Inflammatory macrophage treated with lipopolysaccharide for 1 hour (primary cell): ENCODE data around the gene NPAS3.

Source experiments
- DNase-seq, 2 donors: peaks; one replicate each; pipeline ENCODE4 v3.0.0-alpha.2; 2020 to 2022

The NPAS3 gene

DNA sequence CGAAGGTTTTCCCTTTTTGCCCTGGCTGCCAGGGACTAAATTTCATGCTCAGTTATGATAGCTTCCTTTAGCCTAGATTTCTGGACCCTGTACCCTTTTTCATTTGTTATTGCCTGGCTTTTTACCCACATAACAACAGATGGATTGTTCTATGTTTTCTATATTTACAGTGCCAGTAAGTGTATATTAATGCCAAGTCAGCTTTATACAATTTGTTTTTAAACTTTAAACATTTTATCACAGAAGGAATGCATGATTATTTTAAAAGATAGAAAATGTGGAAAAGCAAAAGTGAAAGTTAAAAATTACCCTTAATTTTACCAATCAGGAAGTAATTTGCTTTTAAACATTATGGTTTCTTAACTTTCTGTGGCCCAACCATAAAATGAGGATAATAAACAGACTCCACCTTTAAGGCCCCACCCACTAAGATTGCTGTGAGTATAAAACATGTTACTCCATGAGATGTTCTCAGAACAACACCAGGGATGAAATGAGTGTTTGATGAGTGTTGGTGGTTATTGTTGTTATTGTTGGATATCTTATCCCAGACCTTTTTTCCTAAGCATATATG, 515.4 kb downstream of the NPAS3 start:
- DNase-seq: peak in 1 of 2 donors; percentile 16

DNA sequence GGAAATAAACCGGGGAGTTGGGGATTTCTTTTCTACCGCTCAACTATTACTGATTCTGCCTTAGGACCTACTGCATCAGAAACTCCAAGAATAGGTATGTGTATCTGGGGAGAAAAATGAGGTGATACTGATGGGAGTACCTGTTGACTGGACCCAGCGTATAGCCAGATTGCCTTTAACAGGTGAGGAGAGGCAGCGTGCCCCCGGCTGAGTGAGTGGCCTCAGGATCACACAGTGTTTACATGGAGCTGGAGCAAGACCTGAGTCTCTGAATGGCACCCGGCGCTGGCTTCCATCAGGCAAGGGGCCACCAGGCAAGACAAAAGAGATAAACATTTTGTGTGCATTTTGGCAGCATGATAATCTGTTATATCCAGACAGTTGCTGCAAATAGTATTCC, 516.0 kb downstream of the NPAS3 start:
- DNase-seq: no peak

DNA sequence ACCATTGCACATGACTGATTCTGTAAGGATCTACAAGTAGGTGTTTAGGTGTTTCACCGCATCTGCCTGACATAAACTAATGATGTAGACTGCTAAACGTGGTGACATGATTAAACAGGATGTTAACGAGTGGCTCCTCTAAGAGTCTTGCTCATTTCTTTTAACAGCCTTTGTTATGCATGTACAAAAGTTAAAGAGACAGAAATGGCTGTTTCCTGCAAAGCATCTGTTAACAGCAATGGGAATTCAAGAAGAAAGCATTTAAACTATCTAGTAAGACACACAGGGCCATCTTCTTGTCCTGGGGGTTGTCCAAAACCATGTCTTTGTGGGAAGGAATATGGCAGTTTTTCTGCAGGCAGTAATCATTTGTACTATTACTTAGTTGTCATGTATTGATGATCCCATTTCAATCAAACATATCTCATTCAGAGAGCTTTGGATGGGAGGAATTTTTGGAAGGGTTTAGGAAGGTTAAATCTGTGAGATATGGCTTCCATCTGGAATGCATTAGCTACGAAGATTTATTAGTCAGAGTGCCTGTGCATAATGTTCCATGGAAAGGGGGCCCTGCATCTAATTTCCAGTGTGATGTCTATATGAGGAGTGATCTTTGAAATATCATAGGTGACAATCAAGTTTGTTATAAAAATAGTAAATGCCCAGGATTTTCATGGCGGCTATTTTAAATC, 517.1 kb downstream of the NPAS3 start:
- DNase-seq: no peak

DNA sequence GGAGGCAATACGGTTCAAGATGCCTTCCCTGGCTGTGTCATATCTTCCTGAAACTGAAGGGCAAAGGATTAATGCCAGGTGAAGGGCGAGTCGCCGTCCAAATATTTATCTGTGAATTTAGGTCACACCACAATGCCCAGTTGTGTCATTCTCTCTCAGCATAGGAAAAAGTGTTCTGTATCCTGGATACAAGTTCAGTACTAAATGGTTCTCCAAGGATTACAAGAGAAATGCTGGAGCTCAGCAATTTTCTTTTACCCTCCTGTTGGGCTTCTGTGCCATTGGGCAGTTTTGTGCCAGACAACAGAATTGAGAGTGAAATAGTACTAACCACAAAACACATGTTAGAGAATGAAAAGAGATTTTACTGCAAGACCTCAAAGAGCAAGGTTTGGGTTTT, 518.3 kb downstream of the NPAS3 start:
- DNase-seq: no peak

DNA sequence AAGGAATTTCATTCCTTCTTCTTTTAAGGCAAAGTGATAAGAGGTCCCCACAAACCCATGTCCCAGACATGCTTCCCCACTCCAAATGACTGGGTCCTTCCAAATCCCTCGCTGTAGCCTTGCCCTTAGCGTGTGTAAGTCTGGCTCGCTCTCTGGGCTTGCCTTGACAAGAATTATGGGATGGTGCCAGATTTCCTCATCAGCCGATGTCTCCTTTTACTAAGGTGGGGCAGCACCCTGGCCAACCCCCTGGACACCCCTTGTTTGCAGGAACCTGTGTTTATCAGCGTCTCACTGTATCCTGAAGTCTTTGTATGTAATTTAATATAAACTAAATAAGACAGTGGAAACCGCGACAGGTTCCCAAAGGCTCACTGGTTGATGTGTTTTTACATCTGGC, 518.9 kb downstream of the NPAS3 start:
- no peak for DNase-seq

DNA sequence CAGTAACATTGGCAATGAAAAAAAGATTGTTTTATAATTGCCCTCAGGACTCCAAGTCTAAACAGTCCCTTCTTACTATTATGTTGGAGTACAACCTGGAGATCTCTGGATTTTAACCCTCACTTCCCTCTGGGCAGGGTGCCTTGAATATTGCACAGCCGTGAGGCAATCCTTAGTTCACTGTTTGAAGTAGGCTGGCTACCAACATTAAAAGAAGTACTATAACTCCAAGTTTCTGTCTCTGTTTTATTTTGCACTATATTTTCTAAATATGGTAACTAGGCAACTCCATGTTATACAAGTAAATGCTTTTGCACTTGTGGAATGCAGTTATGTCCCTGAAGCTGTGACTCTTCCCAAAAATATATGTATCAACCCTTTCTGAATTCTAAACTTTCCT, 521.5 kb downstream of the NPAS3 start:
- DNase-seq: no peak

DNA sequence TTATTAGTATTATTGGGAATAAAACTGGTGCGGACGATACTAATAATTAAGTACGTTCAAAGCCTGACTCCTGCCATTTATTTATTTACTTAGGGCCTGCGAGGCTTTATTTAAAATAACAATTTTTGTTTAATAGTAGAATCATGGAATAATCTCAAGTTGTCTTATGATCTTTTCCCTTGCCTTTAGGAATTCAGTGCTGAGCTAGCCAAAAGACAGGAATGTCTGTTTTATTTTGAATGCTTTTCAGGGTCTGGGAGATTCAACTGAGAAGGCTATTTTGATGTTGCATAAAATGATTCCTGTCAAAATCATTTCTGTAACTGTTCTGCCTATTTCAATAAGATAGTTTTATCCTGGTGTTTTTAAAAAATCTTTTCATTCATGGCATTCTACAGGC, 522.4 kb downstream of the NPAS3 start:
- DNase-seq: no peak

DNA sequence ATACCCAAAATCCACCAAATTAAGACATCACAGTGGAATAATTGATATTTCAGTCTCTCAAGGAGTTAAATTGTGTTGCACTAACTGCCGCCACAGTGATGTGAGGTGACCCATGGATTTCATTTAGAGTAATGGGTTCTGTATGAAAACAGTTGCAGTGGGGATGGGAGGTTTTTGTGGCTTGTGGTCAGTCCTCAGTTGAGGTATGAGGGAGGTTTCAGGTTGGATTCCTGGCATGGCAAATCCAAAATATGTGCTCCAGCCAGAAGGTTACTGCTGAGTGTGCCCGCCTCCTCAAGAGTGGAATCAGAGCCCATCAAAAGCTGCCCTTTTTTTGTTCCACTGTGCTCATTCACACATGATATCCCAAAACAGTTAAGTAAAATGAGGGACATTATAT, 525.1 kb downstream of the NPAS3 start:
- DNase-seq: no peak

DNA sequence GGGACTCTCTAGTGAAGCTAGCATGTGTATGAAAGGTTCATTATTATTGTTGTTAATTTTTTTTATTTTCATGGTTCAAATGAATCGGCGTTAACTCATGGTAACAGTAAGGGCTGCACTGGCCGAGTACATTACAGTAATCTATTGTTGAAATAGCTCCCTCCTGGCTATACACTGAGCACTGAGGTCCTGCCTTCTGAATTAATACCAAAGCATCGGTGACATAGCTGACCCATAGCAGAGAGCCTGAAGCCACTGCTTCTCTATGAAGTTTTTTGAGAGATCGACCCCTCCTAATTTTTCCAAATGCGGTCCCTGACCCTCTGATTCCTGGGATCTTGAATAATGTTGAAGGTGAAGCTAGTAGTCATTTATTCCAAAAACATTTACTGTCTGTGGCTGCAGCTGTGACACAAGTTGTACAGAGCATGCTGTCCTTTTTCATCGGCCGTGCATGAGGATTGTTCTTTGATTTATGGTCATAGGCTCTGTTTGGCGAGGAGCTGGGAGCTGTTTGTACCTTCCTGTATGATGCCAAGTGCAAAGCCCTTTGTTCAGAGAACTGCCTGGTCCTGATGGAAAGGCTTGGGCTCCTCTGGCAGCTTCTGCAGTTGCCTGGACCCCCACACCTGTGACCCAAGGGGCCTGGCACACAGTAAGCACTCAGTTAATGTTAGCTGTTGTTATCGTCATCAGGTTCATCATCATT, 525.7 kb downstream of the NPAS3 start:
- DNase-seq: no peak

DNA sequence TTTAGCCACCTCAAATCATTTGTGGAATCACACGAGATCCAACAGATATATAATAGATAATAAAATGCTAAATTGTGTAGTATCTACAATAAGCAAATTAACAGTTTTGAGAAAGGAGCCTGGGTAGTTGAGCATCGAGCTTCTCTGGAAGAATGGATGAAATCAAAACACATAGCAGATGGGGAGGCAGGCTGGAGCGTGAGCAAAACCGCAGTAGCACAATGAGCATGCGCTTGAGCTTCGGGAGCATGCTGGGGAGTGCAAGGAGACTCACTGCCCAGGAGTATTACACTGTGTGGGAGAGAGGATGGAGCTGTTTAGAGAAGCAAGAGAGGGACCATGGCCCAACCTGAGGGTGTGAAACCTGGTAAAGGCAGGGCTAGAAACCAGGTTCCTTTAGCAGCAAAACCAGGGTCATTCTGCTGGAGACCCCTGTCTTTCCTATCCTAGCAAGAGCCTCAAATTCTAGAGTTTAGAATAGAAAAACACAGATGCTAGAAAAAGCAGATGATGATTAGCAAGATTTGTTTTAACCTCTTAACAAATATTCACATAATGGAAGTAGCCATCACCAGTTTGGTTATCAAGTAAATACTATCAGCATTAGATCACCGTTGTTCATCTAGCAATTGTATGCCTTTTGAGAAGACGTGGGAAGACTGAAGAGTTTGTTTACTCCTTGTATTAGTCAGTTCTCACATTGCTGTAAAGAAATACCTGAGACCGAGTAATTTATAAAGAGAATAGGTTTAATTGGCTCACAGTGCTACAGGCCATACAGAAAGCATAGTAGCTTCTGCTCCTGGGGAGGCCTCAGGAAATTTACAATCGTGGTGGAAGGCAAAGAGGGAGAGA, 527.4 kb downstream of the NPAS3 start:
- no peak for DNase-seq

DNA sequence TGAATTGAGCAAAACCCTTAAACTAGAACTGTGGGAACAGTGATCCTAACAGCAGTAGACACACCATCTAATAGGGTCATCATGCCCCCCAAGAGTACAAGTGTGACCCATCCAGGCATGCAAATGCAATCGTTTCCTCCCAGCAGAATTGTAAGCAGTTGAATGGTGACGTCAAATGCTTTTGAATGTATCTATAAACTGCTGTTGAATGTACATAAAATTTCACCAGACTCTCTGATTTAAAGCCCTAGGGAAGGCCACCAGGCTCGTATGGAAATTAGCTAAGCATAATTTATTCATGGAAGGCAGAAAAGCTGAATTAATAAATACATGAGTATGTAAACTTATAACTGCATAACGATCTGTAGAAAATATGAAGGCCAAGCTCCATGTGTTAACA, 529.3 kb downstream of the NPAS3 start:
- no peak for DNase-seq

DNA sequence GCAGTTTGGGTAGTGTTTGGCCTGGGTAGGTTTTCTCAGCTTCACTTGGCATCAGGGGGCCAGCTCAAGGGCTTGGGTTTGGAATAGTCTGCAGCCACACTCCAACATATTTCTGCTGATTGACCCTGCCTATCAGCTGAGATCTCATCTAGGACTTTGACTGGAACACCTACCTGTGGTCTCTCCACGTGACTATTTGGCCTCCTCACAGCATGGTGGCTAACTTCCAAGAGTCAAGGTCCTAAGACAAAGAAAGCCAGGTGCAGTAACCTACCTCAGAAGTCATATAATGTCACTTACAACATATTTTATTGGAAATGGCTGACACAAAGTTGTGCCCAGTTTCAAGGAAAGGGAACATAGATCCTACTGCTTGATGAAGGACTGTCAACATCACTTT, 531.2 kb downstream of the NPAS3 start:
- DNase-seq: no peak

DNA sequence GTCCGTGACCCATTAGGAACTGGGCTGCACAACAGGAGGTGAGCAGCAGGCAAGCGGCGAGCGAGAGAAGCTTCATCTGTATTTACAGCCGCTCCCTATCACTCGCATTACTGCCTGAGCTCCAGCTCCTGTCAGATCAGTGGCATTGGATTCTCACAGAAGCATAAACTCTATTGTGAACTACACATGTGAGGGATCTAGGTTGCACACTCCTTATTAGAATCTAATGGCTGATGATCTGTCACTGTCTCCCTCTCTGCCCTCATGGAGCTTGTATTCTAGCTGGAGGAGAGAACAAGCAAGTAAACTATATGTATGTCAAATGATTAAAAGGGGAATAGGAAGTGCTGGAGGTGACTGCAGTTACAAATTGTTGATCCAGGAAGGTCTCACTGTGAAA, 533.1 kb downstream of the NPAS3 start:
- no peak for DNase-seq

DNA sequence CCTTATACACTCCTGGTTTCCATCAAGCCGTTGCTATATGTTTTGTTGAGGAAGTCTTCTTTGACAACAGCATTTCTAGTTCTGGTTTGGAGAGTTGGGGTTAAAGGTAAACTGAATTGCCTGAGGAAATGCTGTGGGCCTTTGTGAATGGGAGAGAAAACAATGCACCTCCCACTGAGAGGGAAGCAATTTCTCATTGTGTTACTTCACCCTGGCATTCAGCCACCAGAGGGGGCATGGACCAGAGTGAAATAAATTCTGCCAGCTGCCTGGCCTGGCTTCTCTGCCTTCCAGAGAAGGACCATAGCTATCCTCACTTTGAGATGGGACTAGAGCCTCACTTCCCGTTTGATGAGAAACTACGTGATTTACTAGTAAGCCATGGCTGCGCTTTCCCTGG, 536.9 kb downstream of the NPAS3 start:
- DNase-seq: peak; percentile 0 to 8

DNA sequence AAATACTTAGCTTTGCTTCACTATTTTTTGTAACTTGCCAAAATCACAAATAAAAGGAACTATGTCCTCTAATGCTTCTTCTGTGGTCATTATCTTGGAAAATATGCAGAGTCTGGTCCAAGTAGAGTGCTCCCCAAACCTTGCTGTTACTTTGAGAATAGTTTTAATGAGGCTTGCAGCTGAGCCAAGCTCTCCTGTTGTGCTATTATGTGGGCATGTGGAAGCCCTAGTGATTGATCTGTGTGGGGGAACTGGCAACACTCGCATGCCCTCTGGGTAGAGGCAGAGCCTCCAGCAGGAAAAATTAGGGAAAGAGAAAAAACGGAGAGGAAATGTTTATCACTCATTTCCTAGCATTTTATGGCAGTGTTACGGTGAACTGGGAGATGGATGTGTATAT, 539.1 kb downstream of the NPAS3 start:
- DNase-seq: no peak

DNA sequence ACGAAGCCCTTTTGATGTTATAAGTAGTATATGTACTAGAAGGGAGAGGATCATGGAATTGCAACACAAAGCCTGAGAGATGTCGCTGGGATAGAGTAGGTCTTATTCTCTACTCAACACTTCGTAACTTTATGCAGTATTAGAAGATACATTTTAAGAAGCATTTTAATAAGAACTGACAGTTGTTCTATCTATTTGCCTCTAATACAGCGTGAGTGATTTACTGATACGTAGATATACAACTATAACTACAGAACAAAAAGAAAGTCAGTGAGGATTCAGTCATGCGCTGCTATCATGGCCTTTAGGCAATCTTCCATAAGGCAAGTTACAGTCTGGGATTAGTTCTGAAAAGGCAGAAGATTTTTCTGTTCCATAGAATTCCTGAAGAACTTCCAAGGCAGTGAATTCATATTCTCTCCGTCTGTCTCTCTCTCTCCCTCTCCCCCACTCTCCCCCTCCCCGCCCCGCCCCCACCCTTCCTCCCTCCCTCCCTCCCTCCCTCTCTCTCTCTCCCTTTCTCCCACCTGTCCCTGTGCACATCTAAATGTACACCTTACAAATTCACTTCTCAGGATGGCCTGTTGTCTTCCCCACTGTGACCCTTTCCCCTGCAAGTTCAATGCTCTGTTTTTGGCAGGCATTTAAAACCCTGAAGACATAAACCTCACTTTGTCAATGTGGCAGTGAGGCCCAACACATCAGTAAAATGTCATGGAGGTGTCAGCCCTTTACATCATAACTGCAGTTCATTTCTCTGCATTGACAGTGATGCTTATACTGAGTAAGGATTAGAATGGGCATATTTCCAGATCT, 541.6 kb downstream of the NPAS3 start:
- DNase-seq: no peak

DNA sequence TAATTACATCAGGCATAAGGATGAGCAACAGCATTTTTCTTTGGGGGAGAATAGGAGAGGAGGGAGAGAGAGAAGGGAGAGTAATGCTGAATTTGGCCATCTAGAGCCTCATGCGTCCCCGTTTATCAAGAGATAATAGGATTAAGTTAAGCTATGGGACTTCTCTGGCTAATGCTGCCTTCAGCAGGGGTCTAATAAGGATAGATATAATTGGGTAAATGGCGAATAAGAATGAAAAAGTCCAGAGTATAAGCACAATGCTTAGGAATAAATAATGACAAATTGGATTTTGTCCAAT, 542.2 kb downstream of the NPAS3 start:
- DNase-seq: no peak

DNA sequence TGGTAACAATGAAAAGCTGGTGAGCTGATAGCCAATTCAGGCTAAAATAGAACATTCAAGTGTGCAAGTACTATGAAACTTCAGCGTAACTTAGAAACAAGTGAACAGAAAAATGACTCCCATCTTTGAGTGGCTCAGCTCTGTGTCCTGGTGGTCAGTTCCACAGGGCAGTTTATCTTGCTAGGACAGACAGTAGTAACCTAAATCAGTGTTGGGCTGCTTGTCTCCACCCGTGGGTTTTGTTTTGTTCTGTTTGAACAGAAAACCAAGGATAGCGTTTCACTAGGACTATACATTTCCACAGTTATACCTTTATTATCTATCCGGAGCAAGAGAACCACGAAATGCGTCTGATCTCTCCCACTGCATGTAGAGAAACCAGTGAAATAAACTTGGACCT, 544.4 kb downstream of the NPAS3 start:
- no peak for DNase-seq

DNA sequence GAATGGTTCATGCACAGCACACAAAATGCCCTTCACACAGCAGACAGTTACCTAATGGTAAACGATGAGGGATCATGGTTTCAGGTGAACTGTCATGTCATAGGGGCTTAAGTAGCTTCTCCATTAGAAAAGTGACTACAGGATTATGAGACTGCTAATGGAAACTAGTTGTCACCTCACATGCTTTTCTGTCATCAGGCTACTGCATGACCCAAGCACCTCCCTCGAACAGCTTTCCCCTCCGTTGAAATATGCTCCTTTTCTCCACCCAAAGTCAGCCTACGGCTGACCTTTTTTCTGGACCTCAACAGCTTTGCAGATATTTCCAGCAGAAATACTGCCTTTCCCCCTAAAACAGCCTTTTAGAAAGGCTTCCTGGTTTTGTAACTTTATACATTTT, 544.9 kb downstream of the NPAS3 start:
- DNase-seq: no peak

DNA sequence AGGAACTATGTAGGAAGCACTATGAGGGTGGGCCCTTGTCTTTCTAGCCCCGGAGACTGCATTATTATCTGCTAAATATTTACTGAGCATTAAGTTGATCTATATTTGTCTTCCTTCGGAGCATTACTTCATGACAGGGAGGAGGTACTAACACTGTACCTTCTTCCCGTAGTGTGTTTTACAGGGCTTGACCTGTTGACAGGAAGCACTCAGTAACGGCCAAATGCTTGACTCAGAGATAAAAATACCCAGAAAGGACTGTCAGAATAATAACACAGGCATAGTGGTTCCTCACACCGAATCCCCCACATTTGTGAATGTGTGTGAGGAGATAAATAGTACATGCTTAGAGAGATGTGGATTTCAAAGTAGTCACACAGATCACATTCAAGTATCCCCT, 545.6 kb downstream of the NPAS3 start:
- no peak for DNase-seq

DNA sequence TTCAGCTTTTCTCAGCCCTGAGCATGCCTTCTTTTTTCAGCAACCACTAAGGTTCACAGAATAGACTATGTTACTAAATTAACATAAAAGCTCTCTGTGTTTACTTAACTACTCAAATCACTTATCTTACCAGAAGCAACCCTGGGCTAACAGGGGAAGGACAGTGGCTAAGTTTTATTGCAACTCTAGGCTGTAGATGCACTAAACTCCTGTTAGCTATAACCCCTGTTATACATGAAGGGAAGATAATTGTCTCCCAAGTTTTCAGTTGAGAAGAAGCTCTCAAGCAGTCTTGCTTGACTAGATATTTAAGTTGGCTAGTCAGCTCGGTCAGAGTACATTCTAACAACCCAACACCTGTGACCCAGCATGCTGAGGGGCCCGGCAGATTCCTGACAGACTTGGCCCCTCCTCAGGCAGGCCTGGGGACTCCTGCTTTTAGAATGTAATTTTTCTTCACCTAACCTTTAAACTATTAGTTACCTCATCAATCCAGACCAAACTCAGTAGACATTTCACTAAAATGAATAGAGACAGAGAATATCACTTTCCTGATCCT, 547.7 kb downstream of the NPAS3 start:
- DNase-seq: no peak

DNA sequence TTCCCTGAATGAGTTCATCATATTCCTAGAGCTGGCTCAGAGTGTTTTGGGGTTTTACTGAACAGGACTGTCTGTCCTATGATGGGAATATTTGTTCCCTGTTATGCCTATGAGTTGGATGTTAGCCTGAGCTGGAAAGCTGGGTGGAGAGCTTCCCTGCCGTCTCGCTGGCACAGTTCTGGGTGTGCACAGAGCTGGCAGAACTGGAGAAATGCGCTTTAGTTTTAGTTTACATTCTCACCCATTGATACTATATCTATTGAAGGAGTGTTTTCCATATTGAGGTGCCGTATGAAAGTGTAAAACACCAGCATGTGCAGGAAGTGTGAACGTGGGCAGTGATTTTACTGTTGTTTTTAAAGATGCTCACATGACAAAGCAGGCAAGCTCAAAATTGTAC, 549.9 kb downstream of the NPAS3 start:
- DNase-seq: no peak

DNA sequence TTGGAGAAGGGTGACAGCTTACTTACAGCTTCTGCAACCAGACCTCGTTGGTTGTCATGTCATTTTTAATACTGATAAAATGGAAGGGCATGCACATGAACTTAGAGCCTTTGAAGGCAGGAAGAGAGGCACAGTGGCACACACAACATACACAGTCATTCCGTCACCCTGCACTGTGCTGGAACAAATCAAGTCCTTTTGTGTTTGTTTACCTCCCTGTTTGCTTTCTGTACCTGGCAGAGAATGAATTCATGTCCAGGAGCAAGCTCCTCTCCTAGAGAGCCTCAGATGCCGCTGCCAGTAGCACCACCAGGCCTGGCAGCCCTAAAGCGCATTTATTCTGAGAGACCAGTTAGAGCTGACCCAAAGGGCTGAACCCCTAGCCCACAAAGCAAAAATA, 551.9 kb downstream of the NPAS3 start:
- no peak for DNase-seq
